Dedifferentiated amniotic fluid mesenchymal stem cell (primary cell): ENCODE measurements around the gene IL25.
"Not testable (repeated sequence)": the region's sequence is repeated elsewhere in the genome, so short reads cannot be mapped to it uniquely, and the experiment has no call there.

Experiments used
- DNase-seq: peaks from one replicate; pipeline ENCODE4 v3.0.0-alpha.2; 2016; ENCODE audit errors: extremely low spot score

Gene IL25

DNA sequence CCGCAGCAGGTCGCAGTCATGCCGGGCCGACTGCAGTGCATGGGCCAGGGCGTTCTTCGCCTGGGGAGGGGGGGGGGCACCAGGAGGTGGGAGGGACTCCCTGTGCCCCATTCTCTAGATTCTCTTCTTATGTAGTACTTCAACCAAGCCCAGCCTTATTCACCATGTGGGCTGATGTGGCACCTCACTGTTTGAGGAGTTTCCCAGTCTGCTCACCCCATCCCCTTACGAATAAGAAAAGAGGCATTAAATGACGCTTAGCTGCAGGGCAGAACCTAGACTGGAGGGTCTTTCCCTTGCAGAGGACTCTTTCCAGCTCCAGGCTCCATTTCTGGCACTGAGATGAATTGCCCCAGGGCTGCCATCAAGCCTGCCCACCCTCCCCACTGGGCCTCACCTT is 16.4 kb downstream of the IL25 start:
- DNase-seq, result no peak

DNA sequence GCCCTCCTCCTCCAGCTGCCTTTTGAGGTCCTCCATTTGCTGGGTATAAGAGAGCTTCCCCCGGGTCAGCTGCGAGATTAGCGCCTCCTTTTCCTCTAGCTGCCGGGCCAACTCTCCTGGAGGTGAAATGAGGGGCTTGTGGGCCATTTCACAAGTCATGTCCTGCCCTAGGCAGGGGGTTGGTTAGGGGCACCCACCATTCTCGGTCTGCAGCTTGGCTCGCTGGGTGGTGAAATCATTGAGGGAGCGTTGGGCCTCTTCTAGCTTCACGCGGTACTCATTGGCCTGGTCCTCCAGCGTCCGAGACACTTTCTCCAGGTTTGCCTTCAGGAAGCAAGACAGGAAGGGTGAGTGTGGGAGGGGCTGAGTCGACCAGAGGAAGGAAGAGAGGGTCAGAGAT is 16.8 kb downstream of the IL25 start:
- no peak for DNase-seq

DNA sequence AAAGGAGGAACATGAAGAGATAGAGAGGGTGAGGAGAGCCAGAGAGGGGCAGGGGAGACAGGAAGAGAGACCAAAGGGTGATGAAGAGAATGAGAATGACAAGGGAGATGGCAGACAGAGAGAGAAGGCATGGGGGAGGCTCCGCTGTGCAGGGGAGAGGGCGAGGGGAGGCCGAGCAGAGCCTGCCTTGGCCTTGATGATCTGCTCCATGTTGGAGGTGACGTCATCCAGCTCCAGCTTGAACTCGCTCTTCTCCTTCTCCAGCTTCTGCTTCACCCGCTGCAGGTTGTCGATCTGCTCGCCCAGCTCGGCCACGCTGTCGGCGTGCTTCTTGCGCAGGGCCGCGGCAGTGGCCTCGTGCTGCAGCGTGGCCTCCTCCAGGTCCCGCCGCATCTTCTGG is 17.3 kb downstream of the IL25 start:
- DNase-seq, result not testable (repeated sequence)

DNA sequence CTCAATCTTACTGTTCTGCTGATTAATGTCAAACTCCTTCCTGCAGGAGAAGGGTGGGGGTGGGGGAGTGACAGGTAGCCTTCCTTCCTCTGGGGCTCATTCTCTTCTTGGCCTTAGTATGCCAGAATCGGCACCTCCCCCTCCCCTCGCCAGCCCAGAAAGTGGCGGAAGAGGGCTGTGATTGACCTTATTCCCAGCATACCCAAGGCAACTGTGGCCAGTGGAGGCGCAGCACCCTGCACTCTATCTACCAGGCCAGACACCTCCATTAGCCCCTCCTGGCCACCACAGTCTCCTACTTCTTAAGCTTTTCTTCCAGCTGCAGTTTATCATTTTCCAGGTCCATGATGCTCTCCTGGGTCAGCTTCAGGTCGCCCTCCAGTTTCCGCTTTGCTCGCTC is 20.0 kb downstream of the IL25 start:
- DNase-seq, result no peak

DNA sequence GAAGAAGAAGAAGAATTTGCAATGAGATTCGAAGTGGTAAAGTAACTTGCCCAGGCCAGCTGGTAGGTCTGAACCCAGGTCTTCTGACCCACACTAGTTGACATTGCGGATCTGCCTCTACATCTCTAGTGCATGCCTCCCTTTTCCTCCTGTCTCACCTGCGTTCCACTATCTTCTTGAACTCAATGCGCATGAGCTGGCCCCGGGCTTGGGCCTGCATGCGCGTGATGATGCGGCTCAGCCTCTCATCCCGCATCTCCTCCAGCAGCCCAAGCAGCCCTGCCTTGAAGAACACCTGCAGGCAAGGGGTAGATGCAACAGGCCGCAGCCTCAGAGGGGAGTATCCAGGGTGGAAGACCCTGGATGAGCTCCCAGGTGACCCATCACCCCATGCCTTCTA is 23.5 kb downstream of the IL25 start:
- DNase-seq, result no peak

DNA sequence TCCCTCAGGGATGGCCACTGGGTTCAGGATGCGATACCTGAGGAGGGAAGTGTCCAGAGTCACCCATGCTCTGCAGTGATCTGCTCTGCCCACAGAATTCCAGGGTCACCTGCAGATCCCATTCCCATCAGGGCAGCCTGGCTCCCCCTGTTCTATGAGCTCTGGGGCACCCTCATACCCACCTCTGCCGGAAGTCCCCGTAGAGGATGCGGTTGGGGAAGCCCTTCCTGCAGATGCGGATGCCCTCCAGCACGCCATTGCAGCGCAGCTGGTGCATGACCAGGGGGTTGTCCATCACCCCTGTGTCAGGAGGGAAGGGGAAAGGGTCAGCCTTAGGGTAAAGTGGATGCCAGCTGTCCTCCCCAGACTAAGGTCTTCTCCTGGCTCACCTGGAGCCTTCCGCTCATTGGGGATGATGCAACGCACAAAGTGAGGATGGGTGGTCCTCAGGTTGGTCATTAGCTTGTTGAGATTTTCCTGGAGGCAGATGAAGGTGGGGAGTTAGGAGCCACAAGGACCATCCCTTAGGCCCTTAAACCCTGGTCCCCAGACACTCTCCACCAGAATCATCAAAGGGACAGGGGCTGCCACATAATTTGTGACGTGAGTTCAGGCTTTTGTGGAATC is 24.3 kb downstream of the IL25 start:
- DNase-seq, result no peak

DNA sequence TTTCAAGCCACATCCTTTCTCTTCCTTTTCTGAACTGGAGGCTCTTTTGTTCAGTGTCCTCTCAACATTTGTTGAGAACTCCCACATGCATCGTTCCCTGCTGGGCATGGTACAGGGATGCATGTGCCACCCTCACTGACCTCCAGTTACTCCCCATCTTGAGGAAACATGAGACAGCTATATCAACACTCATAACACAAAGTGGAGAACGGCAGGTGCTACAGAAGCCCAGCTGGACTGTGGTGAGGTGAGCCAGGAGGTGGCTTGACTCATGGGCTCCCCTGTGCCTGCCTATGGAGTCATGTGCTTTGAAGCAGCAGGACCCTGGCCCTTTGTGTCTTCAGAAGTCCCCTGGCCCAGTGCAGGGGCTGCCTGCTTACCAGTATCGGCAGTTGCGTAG is 25.7 kb downstream of the IL25 start:
- no peak for DNase-seq

DNA sequence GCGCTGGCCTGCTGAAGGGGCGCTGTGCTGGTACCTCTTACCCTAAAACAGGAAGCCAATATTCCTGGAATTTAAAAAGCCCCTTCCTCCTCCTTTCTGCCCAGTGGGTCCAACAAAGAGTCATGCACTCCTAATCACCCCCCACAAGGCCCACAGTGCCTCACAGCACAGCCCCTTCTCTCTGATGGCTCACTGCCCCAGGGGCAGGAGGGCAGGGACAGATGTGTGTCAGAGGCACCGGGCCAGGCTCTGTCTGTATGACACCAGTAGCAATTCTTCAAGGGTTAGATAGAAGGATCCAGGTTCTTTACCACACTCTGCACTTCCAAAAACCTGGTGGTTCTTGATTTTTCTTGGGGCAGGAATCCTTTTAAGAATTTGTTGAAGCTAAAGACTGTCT is 26.5 kb downstream of the IL25 start:
- no peak for DNase-seq

DNA sequence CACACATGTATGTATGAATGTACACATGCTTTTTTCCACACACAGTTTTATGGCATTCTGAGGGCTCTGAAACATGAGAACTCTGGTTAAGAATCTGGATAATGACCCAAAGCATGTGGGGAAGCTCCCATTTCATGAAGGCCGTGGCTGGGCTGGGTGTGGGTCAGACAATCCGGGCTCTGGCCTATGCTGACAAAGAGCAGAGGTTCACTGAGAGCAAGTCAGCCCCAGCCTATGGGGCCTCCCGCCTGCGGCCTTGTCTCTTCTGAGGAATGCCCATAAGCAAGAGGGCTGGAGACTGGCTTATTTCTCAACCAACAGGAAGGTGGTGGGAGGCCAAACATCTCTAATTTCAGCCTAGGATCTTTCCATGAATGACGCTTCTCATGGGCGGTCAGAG is 27.0 kb downstream of the IL25 start:
- no peak for DNase-seq

DNA sequence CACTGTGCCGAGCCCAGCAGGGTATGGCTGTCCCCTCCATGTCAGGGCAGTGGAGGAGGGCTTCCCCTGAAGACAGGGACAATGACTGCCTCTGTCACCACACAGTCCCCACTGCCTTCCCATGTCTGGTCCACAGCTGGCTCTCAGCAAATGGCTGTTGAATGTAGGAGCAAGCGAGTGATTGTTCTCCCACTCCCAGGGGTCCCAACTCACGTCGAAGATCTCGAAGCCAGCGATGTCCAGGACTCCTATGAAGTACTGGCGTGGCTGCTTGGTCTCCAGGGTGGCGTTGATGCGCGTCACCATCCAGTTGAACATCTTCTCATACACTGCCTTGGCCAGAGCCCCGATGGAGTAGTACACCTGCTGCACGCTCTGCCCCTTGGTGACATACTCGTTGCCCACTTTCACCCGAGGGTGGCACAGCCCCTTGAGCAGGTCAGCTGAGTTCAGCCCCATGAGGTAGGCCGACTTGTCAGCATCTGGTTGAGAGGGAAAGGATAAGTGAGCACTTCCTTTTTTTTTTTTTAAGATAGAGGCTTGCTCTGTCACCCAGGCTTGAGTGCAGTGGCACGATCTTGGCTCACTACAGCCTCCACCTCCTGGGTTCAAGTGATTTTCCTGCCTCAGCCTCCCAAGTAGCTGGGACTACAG is 28.0 kb downstream of the IL25 start:
- DNase-seq, result not testable (repeated sequence)

DNA sequence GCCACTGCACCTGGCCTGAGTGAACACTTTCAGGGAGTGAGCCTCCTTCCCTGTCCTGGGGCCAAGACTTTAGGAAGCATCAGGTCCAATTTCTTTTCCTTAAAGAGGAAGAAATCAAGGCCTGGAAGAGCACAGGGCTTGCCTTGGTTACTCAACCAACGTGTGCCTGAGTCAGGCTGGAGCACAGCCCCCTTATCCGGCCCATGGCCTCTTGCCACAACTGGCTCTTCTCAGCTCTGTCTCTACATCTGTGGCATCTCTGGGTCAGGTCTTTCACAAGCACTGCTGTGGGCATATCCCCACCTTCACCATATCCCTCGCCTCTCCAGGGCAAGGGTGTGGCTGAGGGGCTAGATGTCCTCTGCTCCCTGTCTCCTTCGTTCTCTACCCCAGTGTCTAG is 28.7 kb downstream of the IL25 start:
- DNase-seq, result no peak

DNA sequence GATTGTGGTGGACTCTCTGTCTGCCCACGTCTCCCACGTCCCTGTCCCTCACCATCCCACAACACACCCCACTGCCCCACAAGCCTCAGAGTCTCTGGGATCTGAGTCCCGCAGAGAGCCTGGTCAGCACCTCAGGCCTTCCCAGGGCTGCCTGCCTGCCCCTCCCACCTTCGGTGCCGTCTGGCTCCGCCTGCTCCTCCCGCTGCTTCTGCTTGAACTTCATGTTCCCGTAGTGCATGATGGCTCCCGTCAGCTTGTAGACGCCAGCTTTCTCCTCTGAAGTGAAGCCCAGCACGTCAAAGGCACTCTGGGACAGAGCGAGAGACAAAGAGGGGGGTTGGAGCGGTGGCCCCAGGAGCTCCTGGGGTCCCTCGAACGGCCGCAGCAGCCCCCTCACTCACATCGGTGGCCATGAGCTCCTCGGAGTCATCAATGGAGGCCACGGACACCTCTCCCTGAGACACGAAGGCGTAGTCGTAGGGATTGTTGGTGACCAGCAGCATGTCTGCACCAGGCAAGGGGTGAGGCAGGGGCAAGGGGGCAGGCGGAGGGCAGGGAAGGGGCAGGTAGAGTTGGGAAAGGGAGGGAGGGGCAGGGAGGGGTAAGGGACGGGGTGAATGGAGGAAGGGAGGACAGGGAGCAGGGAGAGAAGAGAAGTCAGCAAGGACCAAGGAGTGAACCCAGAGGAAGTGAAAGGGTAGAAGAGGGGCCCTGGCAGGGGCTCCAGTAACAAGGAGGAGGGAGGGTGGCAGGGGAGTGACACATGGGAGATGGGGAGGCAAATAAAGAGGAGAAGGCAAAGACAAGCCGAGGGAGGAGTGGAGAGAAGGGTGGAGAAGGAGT is 29.9 kb downstream of the IL25 start:
- DNase-seq, result no peak

DNA sequence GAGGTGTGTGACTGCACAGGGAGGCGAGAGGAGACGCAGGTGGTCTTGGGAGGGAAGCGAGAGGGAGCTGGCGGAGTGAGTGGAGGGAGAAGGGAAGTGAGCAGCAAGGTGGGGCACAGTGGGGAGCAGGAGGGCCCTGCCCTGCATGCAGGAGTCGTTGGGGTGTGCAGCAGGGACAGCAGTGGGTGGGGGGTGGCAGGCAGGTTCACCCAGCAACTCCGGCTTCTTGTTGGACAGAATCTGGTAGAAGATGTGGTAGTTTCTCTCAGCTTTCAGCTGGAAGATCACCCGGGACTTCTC is 30.5 kb downstream of the IL25 start:
- DNase-seq, result no peak

DNA sequence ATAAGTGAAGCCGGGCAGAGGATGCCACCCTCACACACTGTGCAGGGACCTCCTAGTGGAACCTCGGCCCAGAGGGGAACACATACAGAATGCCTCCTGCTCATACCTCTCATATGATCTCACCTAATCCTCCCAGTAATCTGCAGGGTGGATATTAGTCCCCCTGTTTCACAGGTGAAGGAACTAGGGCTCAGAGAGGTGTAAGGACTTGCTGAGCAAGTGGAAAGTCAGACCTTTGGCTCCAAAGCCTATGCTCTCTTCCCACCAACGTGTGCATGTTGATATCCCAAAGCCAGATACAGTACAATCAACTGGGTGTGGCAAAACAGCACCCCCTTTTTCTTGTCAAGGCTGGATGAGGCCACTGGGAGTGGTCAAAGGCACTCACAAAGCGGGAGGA is 31.3 kb downstream of the IL25 start:
- DNase-seq, result no peak

DNA sequence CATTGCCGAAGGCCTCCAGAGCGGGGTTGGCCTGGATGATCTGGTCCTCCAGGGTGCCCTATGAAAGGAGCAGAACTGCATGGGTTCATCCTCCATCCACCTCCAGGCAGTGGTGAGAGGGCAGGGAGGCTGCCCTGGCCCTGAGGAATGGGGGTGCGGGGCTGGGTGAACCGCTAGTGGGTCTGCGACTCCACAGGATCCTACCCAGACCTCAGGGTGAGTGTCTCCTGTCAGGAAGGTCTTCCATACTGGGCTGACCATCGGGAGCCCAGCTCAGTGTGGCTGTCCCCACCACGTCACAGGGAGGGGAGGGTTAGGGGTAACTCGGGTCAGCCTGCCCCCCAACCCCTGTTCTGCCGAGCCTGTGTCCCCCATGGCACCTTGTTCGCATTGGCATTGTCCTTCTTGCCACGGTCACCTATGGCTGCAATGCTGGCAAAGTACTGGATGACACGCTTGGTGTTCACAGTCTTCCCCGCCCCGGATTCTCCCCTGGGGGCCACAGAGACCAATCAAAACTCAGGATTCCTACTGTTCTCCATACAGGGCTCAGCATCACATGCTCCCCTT is 31.8 kb downstream of the IL25 start:
- no peak for DNase-seq

DNA sequence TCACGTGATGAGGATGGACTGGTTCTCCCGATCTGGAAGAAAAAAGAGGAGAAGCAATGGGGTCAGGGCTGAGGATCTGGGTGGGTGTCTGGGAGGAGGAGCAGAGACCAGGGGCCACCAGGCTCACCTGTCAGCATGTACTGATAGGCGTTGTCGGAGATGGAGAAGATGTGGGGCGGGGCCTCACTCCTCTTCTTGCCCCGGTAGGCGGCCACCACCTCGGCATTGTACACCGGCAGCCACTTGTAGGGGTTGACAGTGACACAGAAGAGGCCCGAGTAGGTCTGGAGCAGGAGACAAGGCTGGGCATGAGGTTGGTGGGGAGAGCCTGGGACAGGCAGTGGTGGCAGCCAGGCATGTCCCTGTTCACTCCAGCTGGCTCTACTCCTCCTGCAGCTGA is 32.5 kb downstream of the IL25 start:
- DNase-seq, result no peak

DNA sequence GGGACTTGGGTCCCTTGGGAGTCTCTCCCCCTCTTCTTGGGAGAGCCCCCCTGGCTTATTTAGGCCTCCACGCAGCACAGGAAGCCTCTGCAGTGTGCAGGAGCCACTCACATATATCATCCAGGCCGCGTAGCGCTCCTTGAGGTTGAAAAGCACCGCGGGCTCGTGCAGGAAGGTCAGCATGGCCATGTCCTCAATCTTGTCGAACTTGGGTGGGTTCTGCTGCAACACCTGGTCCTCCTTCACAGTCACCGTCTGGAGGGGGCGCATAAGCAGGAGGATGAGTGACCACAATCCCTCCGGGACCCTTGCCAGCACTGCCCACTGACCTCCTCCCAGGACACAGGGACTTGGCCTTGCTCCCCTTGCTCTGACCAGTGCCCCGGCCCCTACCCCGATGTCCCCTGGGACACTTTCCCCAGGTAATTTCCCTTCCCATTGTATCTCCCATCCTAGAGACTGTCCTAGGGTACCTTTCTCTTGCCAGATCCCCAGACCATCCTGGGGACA is 33.0 kb downstream of the IL25 start:
- no peak for DNase-seq

DNA sequence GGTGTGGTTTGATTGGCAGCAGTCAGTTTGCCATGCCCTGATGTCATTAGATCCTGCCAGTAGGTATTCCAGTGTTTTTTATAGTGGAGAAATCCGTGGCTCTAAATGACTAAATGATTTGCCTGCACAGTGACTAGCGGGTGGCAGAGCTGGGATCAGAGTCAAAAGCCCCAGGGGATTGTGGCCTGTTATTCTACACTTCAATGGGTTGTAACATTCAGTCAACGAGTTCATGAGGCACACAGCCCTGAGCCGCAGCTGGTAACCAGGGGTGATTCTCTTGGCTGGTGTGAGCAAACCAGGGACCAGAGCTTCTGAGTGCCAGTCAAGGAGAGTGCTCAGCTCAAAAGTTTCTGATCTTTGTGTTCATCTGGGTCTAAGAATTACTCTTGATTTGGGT is 33.6 kb downstream of the IL25 start:
- DNase-seq, result no peak

DNA sequence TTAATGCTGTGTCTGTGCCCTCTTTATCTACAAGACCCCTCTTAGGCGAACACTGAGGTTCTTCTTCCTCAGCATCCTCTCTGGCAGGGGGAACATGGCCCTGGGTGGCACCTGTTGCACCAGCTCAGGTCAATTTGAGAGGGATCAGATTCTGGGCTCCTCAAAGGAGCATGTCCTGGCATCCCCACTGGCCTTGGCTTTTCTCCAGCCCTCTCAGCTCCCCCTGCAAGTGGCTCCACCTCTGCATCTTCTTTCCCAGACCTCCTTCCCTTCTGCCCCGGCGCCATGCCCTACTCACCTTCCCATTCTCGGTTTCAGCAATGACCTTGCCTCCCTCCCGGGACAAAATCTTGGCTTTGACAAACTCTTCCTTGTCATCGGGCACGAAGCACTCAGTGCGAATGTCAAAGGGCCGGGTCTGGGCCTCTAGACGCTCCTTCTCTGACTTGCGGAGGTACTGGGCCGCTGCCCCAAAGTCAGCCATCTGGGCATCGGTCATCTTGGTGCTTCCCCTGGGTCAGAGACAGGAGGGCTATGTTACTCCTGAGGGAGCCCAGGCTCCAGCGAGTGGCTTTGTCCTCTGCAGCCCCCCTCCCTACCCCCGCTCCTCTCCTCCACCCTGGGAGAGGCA is 34.2 kb downstream of the IL25 start:
- no peak for DNase-seq

DNA sequence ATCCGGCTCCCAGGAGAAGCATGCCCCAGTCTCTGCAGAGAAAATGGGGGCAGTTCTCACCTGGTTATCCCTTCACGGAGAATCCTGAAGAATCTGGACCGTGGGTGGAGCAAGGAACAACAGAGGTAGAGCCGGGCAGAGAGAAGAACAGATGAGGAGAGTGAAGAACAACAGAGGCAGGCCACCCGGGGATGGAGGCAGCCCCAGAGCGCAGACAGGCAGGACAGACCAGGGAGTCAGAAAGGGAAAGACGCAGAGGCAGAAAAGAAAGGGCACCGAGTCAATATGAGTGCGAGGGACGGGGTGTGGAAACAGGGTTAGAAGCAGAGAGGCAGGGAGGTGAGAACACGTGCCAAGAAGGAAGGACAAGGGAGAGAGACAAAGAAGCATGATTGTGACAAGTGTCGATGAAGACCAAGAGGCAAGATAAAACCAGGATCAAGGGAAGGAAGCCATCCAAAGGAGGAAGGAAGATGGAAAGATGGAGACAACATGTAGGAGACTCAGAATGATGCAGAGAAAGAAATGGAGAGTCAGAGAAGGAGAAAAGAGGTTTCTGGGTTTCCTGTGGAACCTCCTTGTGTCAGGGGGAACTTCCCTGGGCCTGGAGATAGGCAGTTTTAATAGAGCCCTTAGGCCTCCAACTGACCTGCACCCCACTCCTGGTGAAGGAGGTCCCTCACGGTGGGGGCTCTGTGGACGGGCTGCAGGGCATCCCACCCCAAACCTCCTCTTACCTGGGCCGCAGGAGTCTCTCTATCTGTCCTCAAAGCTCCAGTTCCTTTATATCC is 35.1 kb downstream of the IL25 start, which contains the start of gene MYH6:
TSS of gene MYH6 (minus strand) at position 758 of the 791 bp plus-strand sequence. CDS start 1,050 bp downstream, outside the sequence.
- no peak for DNase-seq

DNA sequence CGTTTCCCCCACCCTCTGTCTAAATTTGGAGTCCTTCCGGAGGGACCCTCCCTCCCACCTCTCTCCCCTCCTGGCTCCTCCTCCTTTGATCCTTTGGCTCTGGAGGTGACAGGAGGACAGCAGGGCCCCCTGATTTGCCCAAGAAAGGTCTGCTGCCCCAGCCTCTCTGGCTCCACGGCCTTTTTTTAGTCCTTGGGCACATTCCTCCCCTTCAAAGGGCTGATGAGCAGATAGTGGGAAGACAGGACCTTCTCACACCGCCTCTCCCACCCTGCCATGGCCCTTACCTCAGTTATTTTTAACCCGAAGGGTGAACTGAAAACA is 35.7 kb downstream of the IL25 start:
- DNase-seq, result no peak
